HEK293T (cell line): Measurements from ENCODE around the gene FCAMR.

ENCODE experiments used
- FOXK2 ChIP-seq: fragments of 450-650 bp; IDR thresholded peaks from 2 replicates; pipeline ENCODE4 v1.6.1; 2016; ENCODE audit warnings: mild to moderate bottlenecking
- FOXM1 ChIP-seq: fragments of 450-650 bp; IDR thresholded peaks from 2 replicates; pipeline ENCODE4 v1.6.1; 2017; ENCODE audit warnings: mild to moderate bottlenecking, borderline replicate concordance
- SP1 ChIP-seq: fragments of 450-650 bp; IDR thresholded peaks from 2 replicates; pipeline ENCODE4 v1.6.1; 2017
- SUZ12 ChIP-seq: fragments of 450-650 bp; IDR thresholded peaks from 2 replicates; pipeline ENCODE4 v1.6.1; 2016; ENCODE audit warnings: mild to moderate bottlenecking
- TARDBP ChIP-seq: fragments of 450-650 bp; IDR thresholded peaks from 2 replicates; pipeline ENCODE4 v1.6.1; 2016
- TF ChIP-seq, protein P1 (sequence below): fragments of 450-650 bp; IDR thresholded peaks from 2 replicates; pipeline ENCODE4 v1.6.1; 2016

- TF ChIP-seq SP1 (no peak), SUZ12 (no peak), TARDBP (no peak), FOXK2 (no peak), FOXM1 (no peak)
- TF ChIP-seq, protein P1, sequence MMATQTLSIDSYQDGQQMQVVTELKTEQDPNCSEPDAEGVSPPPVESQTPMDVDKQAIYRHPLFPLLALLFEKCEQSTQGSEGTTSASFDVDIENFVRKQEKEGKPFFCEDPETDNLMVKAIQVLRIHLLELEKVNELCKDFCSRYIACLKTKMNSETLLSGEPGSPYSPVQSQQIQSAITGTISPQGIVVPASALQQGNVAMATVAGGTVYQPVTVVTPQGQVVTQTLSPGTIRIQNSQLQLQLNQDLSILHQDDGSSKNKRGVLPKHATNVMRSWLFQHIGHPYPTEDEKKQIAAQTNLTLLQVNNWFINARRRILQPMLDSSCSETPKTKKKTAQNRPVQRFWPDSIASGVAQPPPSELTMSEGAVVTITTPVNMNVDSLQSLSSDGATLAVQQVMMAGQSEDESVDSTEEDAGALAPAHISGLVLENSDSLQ = peak; percentile 82
These were observed 60.9 kb downstream of the FCAMR start for GRCh38 chr1:206909161-206909882.
